Measurements from ENCODE around the gene VPS39. TPM values are rescaled to one million over a fixed set of nuclear protein-coding genes. Genes with fewer than 3 reads are reported as not detected.

Gene VPS39
- total and polyA plus RNA-seq, 3 donors from 2014 or later, result 71.8 to 135 (median 120) TPM

- no peak for TF ChIP-seq POLR2A (IDR thresholded peaks at IDR 0.05)
- no peak for TF ChIP-seq CTCF (IDR thresholded peaks at IDR 0.05)
- no peaks in the 10 kb centered on the region for H3K27me3 ChIP-seq
- no peaks in the 10 kb centered on the region for H3K36me3 ChIP-seq (ENCODE audit: low read depth, missing control alignments)
- no peaks in the 10 kb centered on the region for H3K4me1 ChIP-seq
- no peak for DNase-seq
- H3K27ac ChIP-seq, result no peak overlapping the region
- no peaks in the 10 kb centered on the region for H3K9me3 ChIP-seq
- no peak overlapping the region for H3K4me3 ChIP-seq
- intact Hi-C loops (cut with DNase I; ENCODE audit: low total_unique reads), result no loop called here
- WGBS, 2 donors, result 79 to 86% methylated on average over 5 of the region's 5 CpGs
These were observed 35.6 kb downstream of the VPS39 start for GRCh38 chr15:42172475-42172874.

GRCh38 chr15:42171795-42172194 lies 36.3 kb downstream of the VPS39 start:
- intact Hi-C loops (cut with DNase I; ENCODE audit: low total_unique reads), result no loop called here
- TF ChIP-seq POLR2A (IDR thresholded peaks at IDR 0.05), result no peak
- no peak for TF ChIP-seq CTCF (IDR thresholded peaks at IDR 0.05)
- H3K27ac ChIP-seq, result no peak overlapping the region
- no peaks in the 10 kb centered on the region for H3K27me3 ChIP-seq
- no peak overlapping the region for H3K4me3 ChIP-seq
- DNase-seq, result no peak
- no peaks in the 10 kb centered on the region for H3K9me3 ChIP-seq
- 92 to 100% methylated on average over 1 of the region's 1 CpG for WGBS, 2 donors
- H3K36me3 ChIP-seq (ENCODE audit: low read depth, missing control alignments), result no peaks in the 10 kb centered on the region
- no peaks in the 10 kb centered on the region for H3K4me1 ChIP-seq

GRCh38 chr15:42171122-42171521 lies 37.0 kb downstream of the VPS39 start:
- Histone ChIP-seq H3K27me3 (no peaks in the 10 kb centered on the region), H3K4me3 (no peak overlapping the region), H3K4me1 (no peaks in the 10 kb centered on the region), H3K36me3 (ENCODE audit: low read depth, missing control alignments) (no peaks in the 10 kb centered on the region), H3K9me3 (no peaks in the 10 kb centered on the region), H3K27ac (no peak overlapping the region)
- DNase-seq, result no peak
- intact Hi-C loops (cut with DNase I; ENCODE audit: low total_unique reads), result no loop called here
- 67 to 88% methylated on average over 1 of the region's 1 CpG for WGBS, 2 donors
- TF ChIP-seq POLR2A (IDR thresholded peaks at IDR 0.05), result no peak
- no peak for TF ChIP-seq CTCF (IDR thresholded peaks at IDR 0.05)

- no peak for TF ChIP-seq CTCF (IDR thresholded peaks at IDR 0.05)
- TF ChIP-seq POLR2A (IDR thresholded peaks at IDR 0.05), result no peak
- Histone ChIP-seq H3K4me1 (no peaks in the 10 kb centered on the region), H3K36me3 (ENCODE audit: low read depth, missing control alignments) (no peaks in the 10 kb centered on the region), H3K9me3 (no peaks in the 10 kb centered on the region), H3K27ac (no peak overlapping the region), H3K27me3 (no peaks in the 10 kb centered on the region), H3K4me3 (no peak overlapping the region)
- intact Hi-C loops (cut with DNase I; ENCODE audit: low total_unique reads), result no loop called here
- WGBS, 2 donors, result 90 to 91% methylated on average over 13 of the region's 13 CpGs
- no peak for DNase-seq
These were observed 41.7 kb downstream of the VPS39 start for GRCh38 chr15:42166225-42166940.

GRCh38 chr15:42165106-42165505 lies 43.0 kb downstream of the VPS39 start:
- DNase-seq, result no peak
- H3K4me1 ChIP-seq, result no peaks in the 10 kb centered on the region
- intact Hi-C loops (cut with DNase I; ENCODE audit: low total_unique reads), result no loop called here
- TF ChIP-seq POLR2A (IDR thresholded peaks at IDR 0.05) (no peak), CTCF (IDR thresholded peaks at IDR 0.05) (no peak)
- H3K27me3 ChIP-seq, result no peaks in the 10 kb centered on the region
- no peaks in the 10 kb centered on the region for H3K9me3 ChIP-seq
- no peaks in the 10 kb centered on the region for H3K36me3 ChIP-seq (ENCODE audit: low read depth, missing control alignments)
- 93 to 94% methylated on average over 6 of the region's 6 CpGs for WGBS, 2 donors
- H3K27ac ChIP-seq, result no peak overlapping the region
- H3K4me3 ChIP-seq, result no peak overlapping the region

Measured in testis (tissue), 3 donors.